Right renal pelvis (tissue), 4 donors: ENCODE data around the gene TTC39B. TPM values are rescaled to one million over a fixed set of nuclear protein-coding genes. Genes with fewer than 3 reads are reported as not detected.
"Not testable (repeated sequence)": the region's sequence is repeated elsewhere in the genome, so short reads cannot be mapped to it uniquely, and the experiment has no call there.

Experiments
- DNase-seq, 4 donors: peaks; one replicate each; pipeline ENCODE4 v3.0.0-alpha.2; 2013; ENCODE audit warnings: low read depth in 4 of 4, low spot score in 3 of 4, missing footprints in 1 of 4
- polyA plus RNA-seq, 4 donors: library from polyadenylated mRNA; unstranded; fragments of 120-200 nt; gene quantifications; one replicate each; pipeline ENCODE4 v1.2.1, GENCODE V29; 2013; ENCODE audit not compliant: insufficient read length in 4 of 4

Gene TTC39B
- 1 to 10 TPM; 6.7 to 9.3 (median 7.4) TPM for polyA plus RNA-seq

DNA sequence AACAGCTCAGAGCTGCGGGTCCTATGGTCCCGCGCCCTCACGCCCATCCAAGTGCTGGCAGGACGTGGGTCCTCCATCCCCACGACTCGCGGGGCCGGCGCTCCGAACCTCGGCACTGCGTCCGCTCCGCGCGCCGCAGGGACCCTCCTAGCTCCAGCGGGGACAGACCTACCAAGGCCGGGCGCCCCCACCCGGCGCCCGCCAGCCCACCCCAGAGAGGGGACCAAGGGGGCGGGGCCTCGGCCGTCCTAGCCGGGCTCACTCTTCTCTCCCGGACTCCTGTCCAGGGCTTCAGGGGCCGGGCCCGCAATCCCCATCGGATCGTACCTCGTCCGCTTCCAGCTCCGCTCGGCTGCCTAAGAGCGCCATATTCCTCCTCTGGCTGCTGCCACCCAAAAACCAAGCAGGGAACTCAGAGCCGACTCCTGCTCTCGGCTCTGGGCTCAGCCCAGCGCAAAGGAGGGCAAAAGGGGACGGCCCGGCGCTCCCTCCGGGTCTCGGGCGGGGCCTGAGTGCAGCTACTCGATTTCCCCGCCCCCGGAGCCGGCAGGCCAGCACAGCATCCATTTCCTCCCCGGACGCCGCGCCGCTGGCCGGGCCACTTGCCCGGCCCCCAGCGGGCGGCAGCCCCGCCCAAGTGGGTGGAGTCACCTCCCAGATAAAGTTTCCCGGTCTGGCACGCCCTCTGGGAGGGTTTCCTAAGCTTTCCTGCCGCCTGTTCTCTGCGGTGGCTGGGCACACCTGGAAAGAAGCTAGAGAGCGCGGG lies at the start of gene TTC39B:
Gene TTC39B (minus strand): TSS at position 460 of the 766 bp plus-strand sequence. CDS start 91 bp downstream, at position 369.
- peak; percentile 87 to 92 (median 91) for DNase-seq

DNA sequence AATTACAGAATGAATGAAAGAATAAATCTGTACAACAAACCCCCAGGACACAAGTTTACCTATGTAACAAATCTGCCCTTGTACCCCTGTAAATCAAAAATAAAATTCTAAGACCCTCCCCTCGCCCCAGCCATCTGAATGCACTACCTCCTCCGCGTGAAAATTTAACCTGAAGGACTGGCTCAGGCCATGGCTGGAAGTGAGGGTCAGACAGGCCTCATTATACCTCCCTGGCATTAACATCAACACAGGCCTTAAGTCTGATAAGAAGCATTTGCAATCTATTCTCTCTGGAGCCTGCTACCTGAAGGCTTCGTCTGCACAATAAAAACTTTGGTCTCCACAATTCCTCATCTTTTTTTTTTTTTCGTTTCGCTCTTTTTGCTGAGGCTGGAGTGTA lies 48.7 kb upstream of the TTC39B start:
- no peak for DNase-seq

DNA sequence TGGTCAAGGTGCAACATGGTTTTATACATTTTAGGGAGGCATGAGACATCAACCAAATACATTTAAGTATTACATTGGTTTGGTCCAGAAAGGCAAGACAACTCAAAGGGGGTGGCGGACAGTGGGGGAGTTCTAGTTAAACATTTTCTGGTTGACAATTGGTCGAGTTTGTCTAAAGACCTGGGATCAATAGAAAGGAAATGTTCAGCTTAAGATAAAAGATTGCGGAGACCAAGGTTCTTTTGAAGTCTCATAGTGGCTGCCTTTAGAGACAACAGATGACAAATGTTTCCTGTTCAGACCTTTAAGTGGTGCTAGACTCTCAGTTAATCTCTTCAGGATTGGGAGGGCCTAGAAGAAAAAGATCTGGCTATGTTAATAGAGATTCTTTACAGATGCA lies 47.7 kb upstream of the TTC39B start:
- no peak for DNase-seq

DNA sequence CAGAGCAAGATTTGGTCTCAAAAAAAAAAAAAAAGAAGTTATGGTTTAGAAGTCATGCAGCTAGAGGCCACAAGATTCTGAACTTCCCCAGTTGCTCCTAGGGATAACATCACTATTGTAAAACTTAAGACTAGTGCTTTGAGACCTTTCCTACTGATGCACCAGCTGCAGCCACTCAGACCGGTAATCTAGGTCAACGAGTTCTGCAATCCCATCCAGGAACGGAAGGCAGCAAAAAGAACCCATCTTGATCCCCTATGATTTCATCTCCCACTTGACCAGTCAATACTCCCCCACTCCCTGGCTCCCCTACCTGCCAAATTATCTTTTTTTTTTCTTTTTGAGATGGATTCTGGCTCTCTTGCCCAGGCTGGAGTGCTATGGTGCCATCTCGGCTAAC lies 46.9 kb upstream of the TTC39B start:
- DNase-seq: no peak

DNA sequence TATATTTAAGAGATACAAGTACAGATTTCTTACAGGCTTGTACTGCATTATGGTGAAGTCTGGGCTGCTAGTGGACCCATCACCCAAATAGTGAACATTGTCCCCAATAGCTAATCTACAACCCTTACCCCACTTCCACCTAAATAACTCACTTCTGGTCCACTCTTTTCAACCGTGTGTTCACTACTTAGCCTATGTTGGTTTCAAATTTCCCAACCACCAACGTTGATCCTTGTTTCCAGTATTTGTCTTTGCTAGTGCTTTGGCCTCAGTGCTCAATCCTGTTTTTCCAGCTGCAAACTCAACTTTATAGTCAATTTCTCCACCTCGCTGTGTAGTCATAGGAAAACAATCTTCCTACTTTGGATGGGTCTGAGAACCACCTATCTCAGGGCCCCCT lies 45.3 kb upstream of the TTC39B start:
- no peak for DNase-seq

DNA sequence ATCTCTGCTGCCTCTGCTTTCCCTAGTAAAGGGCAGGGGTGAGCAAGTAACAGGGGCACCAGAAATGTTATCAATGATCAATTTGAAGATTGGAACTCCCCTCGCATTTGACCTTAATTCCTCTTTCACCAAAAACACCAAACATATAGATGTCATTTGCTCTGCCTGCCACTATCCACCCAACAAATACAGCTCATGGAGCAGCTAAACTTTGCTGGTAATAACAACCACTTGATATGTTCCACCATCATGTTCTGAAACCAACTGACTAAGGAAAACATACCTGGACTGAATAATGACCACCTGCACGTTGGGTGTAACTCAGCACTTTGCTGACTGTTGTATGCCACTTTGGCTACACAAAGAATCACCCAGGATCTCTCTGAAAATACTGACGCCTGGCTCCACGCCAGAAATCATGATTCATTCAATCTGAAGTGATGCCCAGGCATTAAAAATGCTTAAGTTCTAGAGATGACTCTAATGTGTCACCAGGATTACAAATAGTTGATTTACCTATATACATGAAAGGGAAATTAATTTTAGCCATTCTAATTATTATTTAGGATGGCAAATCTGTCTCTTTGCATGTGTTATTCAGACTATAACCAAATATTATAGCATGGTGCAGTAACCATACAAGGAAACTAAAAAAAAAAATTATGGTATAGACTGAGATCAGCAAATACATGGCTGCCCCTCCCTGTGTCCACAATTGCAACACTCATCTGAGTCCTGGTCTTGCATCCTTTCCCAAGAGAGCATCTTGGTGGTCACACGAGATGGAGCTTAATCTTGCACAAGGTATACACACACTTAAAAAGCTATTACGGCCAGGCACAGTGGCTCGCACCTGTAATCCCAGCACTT lies 43.1 kb upstream of the TTC39B start:
- no peak for DNase-seq

DNA sequence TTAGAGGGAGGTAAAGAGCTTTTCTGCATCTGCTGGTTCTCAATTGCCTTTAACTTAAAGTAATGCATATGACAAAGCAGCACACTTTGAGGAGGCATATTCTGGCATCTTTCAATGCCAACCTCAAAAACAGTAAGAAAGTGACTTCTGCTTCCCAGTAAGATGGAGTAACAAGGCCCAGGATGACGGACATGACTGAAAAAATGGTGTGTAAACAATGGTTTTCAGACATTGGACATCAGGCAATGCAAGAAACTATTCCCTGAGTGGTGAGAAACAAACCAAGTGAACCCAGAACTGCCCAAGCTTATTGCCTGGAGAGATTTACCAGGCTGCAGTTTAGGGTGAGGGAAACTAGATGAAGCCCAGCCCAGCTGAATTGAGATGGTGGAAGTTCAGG lies 39.8 kb upstream of the TTC39B start:
- DNase-seq: no peak

DNA sequence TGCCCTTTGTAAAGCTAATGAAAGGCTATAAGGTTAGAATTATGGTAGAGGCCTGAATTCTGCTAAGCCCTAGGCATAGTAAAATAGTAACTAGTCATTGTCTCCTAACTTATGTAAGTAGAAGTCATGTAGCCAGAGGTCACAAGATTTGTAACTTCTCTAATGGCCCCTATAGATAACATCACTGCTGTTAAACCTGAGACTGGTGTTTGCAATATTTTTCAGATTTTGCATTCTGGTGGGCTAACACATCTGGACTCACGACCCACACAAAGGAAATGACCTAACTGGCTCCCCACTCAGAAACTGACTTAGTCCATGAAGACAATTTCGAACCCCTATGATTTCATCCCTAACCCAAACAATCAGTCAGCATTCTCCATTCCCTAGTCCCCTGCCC lies 37.2 kb upstream of the TTC39B start:
- no peak for DNase-seq

DNA sequence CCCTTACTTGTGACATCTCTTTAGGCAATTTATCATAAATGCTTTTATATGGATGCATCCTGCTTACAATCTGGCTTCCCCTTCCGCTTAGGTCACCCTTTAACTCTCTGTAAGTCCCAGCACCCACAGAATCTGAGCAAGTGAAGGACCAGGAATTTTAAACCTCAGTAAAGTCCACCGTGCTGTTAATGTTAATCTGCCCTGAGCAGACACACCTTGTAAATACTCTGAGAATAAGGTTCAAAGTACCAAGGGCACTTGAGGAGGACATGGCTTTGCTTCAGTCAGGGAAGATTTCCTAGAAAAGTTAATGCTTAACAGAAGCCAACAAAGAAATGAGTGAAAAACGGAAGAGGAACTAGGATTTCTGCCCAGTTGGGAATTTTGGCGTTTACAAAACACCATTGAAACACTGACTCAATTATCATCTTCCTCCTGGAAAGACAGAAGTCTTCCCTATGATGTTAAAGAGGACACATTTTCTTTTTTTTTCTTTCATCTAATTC lies 26.4 kb upstream of the TTC39B start:
- DNase-seq: peak in 1 of 4 donors; percentile 25

DNA sequence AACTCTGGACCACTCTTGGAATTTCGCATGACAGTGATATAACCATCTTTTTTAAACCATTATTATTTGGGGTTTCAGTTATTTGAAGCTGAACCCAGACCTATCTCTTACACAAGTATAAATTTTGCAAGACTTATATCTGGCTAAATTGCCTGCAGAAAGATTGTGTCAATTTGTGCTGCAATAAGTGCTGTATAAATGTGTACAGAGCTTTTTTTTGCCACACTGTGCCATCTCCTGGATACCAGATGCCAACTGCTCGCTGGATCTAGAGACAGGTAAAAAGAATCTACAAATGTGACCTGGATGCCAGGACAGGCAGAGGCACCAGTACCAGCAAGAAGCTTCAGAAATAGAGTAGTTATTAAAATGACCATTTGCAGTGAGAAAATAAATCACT lies 25.9 kb upstream of the TTC39B start:
- DNase-seq: no peak

DNA sequence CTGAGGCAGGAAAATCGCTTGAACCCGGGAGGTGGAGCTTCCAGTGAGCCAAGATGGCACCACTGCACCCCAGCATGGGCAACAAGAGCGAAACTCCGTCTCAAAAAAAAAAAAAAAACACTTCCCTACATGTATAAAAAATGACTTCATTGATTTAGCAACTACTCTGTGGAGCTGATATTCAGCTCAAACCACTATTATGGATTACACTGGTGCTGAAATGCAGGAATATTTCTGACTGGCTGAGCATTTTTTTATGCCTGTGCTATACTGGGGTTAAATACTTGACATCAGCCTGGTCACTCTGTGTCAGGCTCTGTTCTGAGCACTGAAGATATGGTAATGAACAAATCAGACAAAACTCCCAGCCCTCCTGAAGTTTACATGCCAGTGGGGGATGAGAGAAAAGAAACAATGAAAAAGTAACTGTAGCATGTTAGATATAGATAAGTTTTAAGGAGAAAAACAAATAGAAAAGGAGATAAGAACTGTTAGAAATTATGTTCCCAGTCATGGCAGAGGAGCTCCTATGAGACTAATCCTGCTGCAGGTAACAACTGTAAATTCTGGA lies 22.6 kb upstream of the TTC39B start:
- DNase-seq: no peak

DNA sequence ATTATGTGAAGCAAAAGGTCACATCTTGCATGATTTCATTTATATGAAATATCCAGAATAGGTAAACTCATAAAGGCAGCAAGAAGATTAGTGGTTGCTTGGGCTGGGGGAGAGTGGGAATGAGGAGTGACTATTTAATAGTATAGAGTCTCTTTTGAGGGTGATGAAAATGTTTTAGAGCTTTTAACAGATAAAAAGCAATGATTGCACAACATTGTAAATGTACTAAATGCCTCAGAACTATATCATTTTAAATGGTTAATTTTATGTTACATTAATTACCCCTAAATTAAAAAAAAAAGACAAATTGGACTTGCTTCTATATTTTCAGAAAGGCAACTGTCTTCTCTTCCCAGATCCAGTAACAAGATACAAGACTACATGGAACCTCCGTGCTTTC lies 21.9 kb upstream of the TTC39B start:
- DNase-seq: no peak

DNA sequence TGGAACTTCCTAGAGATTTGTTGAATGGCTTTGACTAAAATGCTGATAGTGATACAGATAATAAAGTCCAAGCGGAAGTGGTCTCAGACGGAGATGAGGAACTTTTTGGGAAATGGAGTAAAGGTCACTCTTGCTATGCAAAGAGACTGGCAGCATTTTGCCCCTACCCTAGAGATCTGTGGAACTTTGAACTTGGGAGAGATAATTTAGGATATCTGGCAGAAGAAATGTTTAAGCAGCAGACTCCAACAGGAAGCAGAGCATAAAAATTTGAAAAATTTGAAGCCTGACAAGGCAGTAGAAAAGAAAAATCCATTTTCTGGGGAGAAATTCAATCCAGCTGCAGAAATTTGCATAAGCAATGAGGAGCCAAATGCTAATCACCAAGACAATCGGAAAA lies 15.7 kb upstream of the TTC39B start:
- not testable (repeated sequence) for DNase-seq

DNA sequence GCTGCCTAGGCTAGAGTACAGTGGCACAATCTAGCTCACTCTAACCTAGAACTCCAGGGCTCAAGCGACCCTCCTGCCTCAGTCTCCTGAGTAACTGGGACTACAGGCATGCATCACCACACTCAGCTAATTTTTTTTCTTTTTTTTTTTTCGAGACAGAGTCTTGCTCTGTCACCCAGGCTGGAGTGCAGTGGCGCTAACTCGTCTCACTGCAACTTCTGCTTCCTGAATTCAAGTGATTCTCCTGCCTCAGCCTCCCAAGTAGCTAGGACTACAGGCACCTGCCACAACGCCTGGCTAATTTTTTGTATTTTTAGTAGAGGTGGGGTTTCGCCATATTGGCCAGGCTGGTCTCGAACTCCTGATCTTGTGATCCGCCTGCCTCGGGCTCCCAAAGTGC lies 12.6 kb upstream of the TTC39B start:
- not testable (repeated sequence) for DNase-seq

DNA sequence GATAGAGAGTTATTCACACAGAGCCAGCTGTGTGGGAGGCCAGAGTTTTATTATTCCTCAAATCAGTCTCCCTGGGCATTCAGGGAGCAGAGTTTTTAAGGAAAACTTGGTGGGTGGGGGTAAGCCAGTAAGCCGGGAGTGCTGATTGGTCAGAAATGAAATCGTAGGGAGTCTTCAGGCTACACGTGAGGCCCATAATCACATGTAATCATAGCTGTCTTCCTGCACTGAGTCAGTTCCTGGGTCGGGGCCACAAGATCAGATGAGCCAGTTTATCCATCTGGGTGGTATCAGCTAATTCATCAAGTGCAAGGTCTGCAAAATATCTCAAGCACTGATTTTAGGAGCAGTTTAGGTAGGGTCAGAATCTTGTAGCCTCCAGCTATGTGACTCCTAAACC lies 10.8 kb upstream of the TTC39B start:
- DNase-seq: no peak

DNA sequence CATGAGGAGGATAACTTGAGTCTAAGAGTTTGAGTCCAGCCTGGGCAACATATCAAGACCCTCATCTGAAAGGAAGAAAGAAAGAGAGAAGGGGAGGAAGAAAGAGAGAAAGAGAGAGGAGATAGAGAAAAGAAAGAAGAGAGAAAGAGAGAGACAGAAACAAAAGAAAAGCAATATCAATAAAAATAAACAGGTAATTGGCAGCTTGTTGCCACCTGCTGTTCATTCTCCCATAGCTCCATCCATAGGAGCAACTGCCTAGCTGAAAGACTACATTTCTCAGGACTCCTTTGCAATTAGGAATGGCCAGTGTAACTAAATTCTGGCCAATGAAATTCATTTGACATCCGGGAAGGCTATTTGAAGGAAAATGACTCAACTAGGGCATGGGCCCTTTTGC lies 4.6 kb upstream of the TTC39B start:
- DNase-seq: no peak

DNA sequence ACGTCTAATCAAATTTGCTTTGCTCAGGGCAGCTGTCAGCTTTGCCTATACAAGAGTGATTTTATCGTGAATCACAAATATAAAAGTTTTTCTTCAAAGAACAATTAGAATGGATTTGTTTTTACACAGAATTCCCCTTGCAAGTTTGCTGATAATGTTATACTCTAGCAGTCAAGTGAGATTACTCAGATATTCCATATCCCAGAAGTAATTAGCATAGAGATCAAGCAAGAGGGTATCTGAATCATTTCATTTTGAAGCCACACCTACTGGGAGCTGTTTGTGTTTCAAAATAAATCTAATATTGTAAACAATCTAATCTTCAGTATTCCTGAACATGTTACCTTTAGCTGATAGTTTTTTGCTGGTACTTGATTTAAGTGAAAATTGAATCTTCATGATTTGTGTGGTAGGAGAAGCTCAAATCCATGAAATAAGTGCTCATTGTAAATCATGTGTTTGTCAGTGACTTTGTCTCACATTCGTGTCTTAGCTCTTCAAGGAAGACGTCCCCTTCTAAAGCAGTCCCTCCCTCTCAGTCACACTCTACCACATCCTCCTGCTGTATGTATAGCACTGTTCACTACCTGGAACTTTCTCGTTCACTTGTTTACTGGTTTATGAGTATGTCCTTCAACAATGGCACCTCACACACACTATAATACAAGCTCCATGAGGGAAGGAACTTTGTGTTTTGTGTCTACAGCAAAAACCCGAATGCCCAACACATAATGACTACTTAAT lies 3.3 kb upstream of the TTC39B start:
- no peak for DNase-seq

DNA sequence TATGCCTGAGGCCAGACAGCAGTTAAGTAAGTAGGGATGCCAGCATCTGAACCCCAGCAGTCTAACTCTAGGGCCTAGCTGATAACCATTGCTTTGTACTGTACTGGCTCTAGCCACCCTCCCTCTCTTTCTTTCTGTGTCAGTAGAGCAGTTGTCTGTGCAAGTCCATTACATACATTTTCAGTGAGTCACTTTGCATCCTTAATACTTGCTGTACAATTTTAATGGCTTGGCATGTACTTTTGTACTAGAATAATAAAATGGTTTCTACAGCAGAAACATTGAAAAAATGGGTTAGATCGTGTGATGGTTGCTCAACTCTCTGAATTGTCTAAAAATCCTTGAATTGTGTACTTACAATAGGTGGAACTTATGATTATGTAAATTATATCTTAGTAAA lies 1.5 kb upstream of the TTC39B start:
- DNase-seq: no peak

DNA sequence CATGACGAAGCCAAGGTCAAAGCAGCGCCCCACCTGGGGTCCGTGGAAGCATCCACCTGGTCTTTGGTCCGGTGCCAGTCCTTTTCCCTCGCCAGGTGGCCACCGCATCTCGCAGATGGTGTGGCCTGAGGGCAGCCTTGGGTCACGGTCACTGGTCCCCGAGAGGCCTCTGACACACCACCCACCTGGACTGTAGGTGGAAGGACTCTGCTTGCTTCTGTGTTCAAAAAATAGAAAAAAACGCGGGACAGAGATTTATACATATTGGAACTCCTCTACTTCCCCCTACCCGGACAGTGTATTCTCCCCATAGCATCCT lies 466 bp upstream of the TTC39B start:
- DNase-seq: no peak

DNA sequence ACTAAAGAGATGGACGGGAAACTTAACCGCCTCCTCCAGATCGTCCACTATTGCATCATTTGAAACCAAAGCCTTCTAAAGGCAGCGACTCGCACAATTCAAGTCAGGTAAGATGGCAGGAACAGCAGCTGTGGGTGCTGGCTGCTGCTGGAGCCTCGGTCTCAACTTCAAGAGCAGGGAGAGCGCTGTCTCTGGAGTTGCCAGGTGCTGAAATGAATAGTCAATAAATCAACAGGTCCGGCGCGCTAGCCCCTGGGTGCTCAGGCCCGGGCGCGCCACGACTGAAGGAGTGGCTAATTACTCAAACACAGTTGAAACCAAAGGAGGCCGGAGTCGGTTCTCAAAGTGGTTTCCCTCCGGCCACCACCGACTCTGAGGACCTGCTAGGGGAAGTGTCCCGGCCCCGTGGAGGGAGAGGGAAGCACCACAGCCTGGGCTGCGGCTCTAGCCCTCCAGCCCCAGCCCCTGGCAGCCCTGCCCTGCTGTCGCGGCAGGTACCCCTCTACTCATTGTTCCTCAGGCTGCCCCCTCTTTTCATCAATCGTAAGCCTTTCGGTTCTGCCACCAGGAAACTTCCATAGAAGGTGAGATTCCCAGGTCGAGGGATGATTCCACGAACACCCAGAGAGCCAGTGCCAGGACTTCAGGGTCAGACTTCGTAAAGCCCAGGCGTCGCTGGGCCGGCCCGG lies 804 bp downstream of the TTC39B start:
- DNase-seq: peak in 3 of 4 donors; percentile 43 to 60 (median 56)
